SU-DHL-6 (cell line): Measurements from ENCODE around the gene CYLD.

Source experiments
- H2AFZ ChIP-seq: fragments of 200-600 bp; sonication (generic); 2 replicates; pipeline ENCODE4 v1.6.1; 2014; ENCODE audit warnings: low read depth, mild to moderate bottlenecking, moderate library complexity, mixed read lengths, antibody characterized with exemption, low read length; ENCODE audit not compliant: severe bottlenecking
- H3F3A ChIP-seq: fragments of 200-600 bp; shearing (Covaris generic); 2 replicates; pipeline ENCODE4 v1.6.0; 2016; ENCODE audit warnings: antibody characterized with exemption, mild to moderate bottlenecking; ENCODE audit not compliant: insufficient read depth
- H3K27ac ChIP-seq: fragments of 200-600 bp; sonication (generic); 2 replicates; pipeline ENCODE4 v1.5.1; 2016; ENCODE audit warnings: low read depth, mild to moderate bottlenecking, low read length, moderate library complexity, mixed read lengths
- H3K27me3 ChIP-seq: fragments of 200-600 bp; sonication (generic), shearing (Covaris generic); 2 replicates; pipeline ENCODE4 v1.6.0; 2014; ENCODE audit warnings: mild to moderate bottlenecking, low read length
- H3K36me3 ChIP-seq: fragments of 200-600 bp; sonication (generic); 2 replicates; pipeline ENCODE4 v1.6.1; 2014; ENCODE audit warnings: mild to moderate bottlenecking, low read length, mixed read lengths
- H3K4me2 ChIP-seq: fragments of 300-600, 200-600 bp; shearing (Covaris generic), sonication (generic); 2 replicates; pipeline ENCODE4 v1.6.0; 2014; ENCODE audit warnings: low read length, low read depth, mild to moderate bottlenecking; ENCODE audit not compliant: poor library complexity, severe bottlenecking
- H3K4me3 ChIP-seq: fragments of 200-600 bp; sonication (generic); 2 replicates; pipeline ENCODE4 v1.5.1; 2014; ENCODE audit warnings: antibody characterized with exemption, low read length, mild to moderate bottlenecking, mixed read lengths; ENCODE audit not compliant: insufficient read depth, poor library complexity, severe bottlenecking
- H3K79me2 ChIP-seq: fragments of 200-600 bp; sonication (generic); 2 replicates; pipeline ENCODE4 v1.6.1; 2014; ENCODE audit warnings: mild to moderate bottlenecking, low read length, moderate library complexity; ENCODE audit not compliant: insufficient read depth
- H3K9ac ChIP-seq: fragments of 200-600 bp; sonication (generic); 2 replicates; pipeline ENCODE4 v1.7.0; 2014; ENCODE audit warnings: mild to moderate bottlenecking, low read length
- H3K9me2 ChIP-seq: fragments of 200-600 bp; sonication (generic); replicated peaks from 2 replicates; pipeline ENCODE4 v1.6.1; 2014; ENCODE audit warnings: low read length; ENCODE audit not compliant: insufficient read depth
- H3K9me3 ChIP-seq: fragments of 200-600 bp; sonication (generic); 2 replicates; pipeline ENCODE4 v1.6.1; 2014; ENCODE audit warnings: low read length, mixed read lengths; ENCODE audit not compliant: insufficient read depth
- H4K20me1 ChIP-seq: fragments of 200-600 bp; sonication (generic); 2 replicates; pipeline ENCODE4 v1.6.1; 2014; ENCODE audit warnings: low read depth, mild to moderate bottlenecking, antibody characterized with exemption, low read length, moderate library complexity, mixed read lengths
- CTCF ChIP-seq: fragments of 200-600 bp; sonication (generic); IDR thresholded peaks from one replicate; pipeline ENCODE4 v1.5.1; 2017; ENCODE audit warnings: antibody characterized with exemption, mild to moderate bottlenecking, low read length, moderate library complexity; ENCODE audit not compliant: insufficient read depth, poor library complexity, severe bottlenecking
- EZH2phosphoT487 ChIP-seq: fragments of 200-600 bp; sonication (generic), shearing (Covaris generic); conservative IDR thresholded peaks from 2 replicates; pipeline ENCODE4 v1.6.1; 2018; ENCODE audit warnings: mild to moderate bottlenecking, antibody characterized with exemption, low read length, moderate library complexity, mixed read lengths

The CYLD gene

GRCh38 chr16:50722960-50723359 is 18.9 kb upstream of the CYLD start:
- Histone ChIP-seq H2AFZ (no peak overlapping the region), H3K27ac (no peak overlapping the region), H3K79me2 (no peaks in the 10 kb centered on the region), H3K9ac (no peak overlapping the region), H3K4me2 (no peak overlapping the region), H3K36me3 (no peaks in the 10 kb centered on the region), H3F3A (no peaks in the 10 kb centered on the region), H3K27me3 (no peaks in the 10 kb centered on the region), H3K9me3 (peaks cover 9% of the 10 kb centered on the region; the same call in 1 of the 2 replicates), H4K20me1 (no peaks in the 10 kb centered on the region), H3K4me3 (no peak overlapping the region), H3K9me2 (no peaks in the 10 kb centered on the region)
- TF ChIP-seq CTCF: no peak
- no peak for TF ChIP-seq EZH2phosphoT487

- H3K27ac ChIP-seq: no peak overlapping the region
Measured at GRCh38 chr16:50724306-50724705, 17.6 kb upstream of the CYLD start.

GRCh38 chr16:50731130-50731988 is 10.5 kb upstream of the CYLD start:
- no peaks in the 10 kb centered on the region for H4K20me1 ChIP-seq
- no peaks in the 10 kb centered on the region for H3K9me2 ChIP-seq
- no peak overlapping the region for H3K27ac ChIP-seq
- TF ChIP-seq EZH2phosphoT487 (no peak), CTCF (no peak)
- H3K9me3 ChIP-seq: no peaks in the 10 kb centered on the region
- no peaks in the 10 kb centered on the region for H3K36me3 ChIP-seq
- no peaks in the 10 kb centered on the region for H3K79me2 ChIP-seq
- no peak overlapping the region for H3K9ac ChIP-seq
- no peaks in the 10 kb centered on the region for H3K27me3 ChIP-seq
- H2AFZ ChIP-seq: no peak overlapping the region
- H3K4me3 ChIP-seq: no peak overlapping the region
- no peaks in the 10 kb centered on the region for H3F3A ChIP-seq
- no peak overlapping the region for H3K4me2 ChIP-seq

More at GRCh38 chr16:50724306-50724705, 17.6 kb upstream of the CYLD start:
- Histone ChIP-seq H2AFZ (no peak overlapping the region), H3K79me2 (no peaks in the 10 kb centered on the region), H3K9me2 (no peaks in the 10 kb centered on the region), H3K36me3 (no peaks in the 10 kb centered on the region), H3K9ac (no peak overlapping the region), H3K4me2 (no peak overlapping the region), H3F3A (no peaks in the 10 kb centered on the region), H3K9me3 (peaks cover 9% of the 10 kb centered on the region; the same call in 1 of the 2 replicates), H3K4me3 (no peak overlapping the region), H3K27me3 (no peaks in the 10 kb centered on the region), H4K20me1 (no peaks in the 10 kb centered on the region)
- TF ChIP-seq EZH2phosphoT487: no peak
